Sigmoid colon (tissue), 7 donors: ENCODE measurements around the gene NRXN2. TPM values are rescaled to one million over a fixed set of nuclear protein-coding genes. Genes with fewer than 3 reads are reported as not detected.

Experiments used
- DNase-seq: peaks from one replicate; pipeline ENCODE4 v3.0.0-alpha.2; 2019
- H3K27ac ChIP-seq, 4 donors: fragments of 200-600 bp; sonication (generic); one replicate each; pipeline ENCODE4 v1.5.1; 2016 to 2019; ENCODE audit warnings: mild to moderate bottlenecking in 1 of 4
- H3K27me3 ChIP-seq, 3 donors: fragments of 200-600 bp; sonication (generic); one replicate each; pipeline ENCODE4 v1.5.1; 2019; ENCODE audit warnings: mild to moderate bottlenecking in 1 of 3
- H3K36me3 ChIP-seq, 4 donors: fragments of 200-600 bp; sonication (generic); one replicate each; pipeline ENCODE4 v1.5.1; 2016 to 2019
- H3K4me1 ChIP-seq, 4 donors: fragments of 200-600 bp; sonication (generic); one replicate each; pipeline ENCODE4 v1.5.1; 2017 to 2019
- H3K4me3 ChIP-seq, 4 donors: fragments of 200-600 bp; sonication (generic); one replicate each; pipeline ENCODE4 v1.5.1; 2017 to 2019; ENCODE audit warnings: mild to moderate bottlenecking in 2 of 4, moderate library complexity in 1 of 4
- H3K9me3 ChIP-seq, 4 donors: fragments of 200-600 bp in 3 of 4; sonication (generic) in 3 of 4; one replicate each; pipeline versions ENCODE4 v1.5.1 to v1.6.1; 2013 to 2019
- CTCF ChIP-seq, 4 experiments: fragments of 450-650 bp in 3 of 4; fragments of 200-600 bp in 1 of 4; IDR thresholded peaks; one replicate each; pipeline ENCODE4 v1.5.1; 2016 to 2019; ENCODE audit warnings: antibody characterized with exemption in 4 of 4, mild to moderate bottlenecking in 3 of 4, moderate library complexity in 2 of 4
- EP300 ChIP-seq, 4 donors: sonication (generic); formaldehyde crosslinking; IDR thresholded peaks; one replicate each; pipeline ENCODE4 v1.6.1; 2017; ENCODE audit warnings: antibody characterized with exemption in 4 of 4
- POLR2A ChIP-seq, 2 donors: fragments of 450-650 bp; IDR thresholded peaks; one replicate each; pipeline ENCODE4 v1.6.1; 2016; ENCODE audit warnings: antibody characterized with exemption in 2 of 2, mild to moderate bottlenecking in 2 of 2, moderate library complexity in 2 of 2
- POLR2AphosphoS5 ChIP-seq, 4 donors: sonication (generic); formaldehyde crosslinking; IDR thresholded peaks; one replicate each; pipeline ENCODE4 v1.6.1; 2017; ENCODE audit warnings: antibody characterized with exemption in 4 of 4
- WGBS, 2 donors: extraction: QIAGEN DNeasy Blood & Tissue Kit; methylation state at CpG; one replicate each; pipeline ENCODE4 v1.1.7; 2013; 5-methylcytosine and 5-hydroxymethylcytosine counted together
- intact Hi-C: fragments of 100-400 bp; cut with DNase I; formaldehyde crosslinking; loops from one replicate; pipeline ENCODE4 v1.15.1; 2023
- polyA plus RNA-seq, 3 donors: library from polyadenylated mRNA; stranded (reverse); fragments of 200-250 nt; gene quantifications; one replicate each; pipeline ENCODE4 v1.2.3, GENCODE V29; 2013
- total RNA-seq, 4 donors: library from RNA; depleted of rRNA; stranded (reverse); fragments of >200 nt; gene quantifications; one replicate each; pipeline ENCODE4 v1.1.0, GENCODE V29; 2016
- donor health status: healthy with polysubstance abuse.
- donor health status: Bipolar disorder and iron deficiency.
- donor health status: healthy.

The NRXN2 gene
- total and polyA plus RNA-seq, 7 donors: 0.23 to 20.5 (median 6.8) TPM

- Histone ChIP-seq H3K27me3 (peaks cover 3 to 37% (median 34%) of the 10 kb centered on the region in 3 donors), H3K9me3 (no peaks in the 10 kb centered on the region), H3K27ac (no peak overlapping the region), H3K36me3 (peaks cover 0 to 5% (median 0%) of the 10 kb centered on the region in 4 donors), H3K4me3 (no peak overlapping the region), H3K4me1 (peaks cover 0 to 7% (median 3%) of the 10 kb centered on the region in 4 donors)
- TF ChIP-seq POLR2A (IDR thresholded peaks at IDR 0.05) (no peak), EP300 (IDR thresholded peaks at IDR 0.05) (no peak), POLR2AphosphoS5 (IDR thresholded peaks at IDR 0.05) (no peak), CTCF (IDR thresholded peaks at IDR 0.05) (no peak)
- 56 to 64% methylated on average over 9 of the region's 9 CpGs for WGBS, 2 donors
- DNase-seq: no peak
- intact Hi-C loops: loop anchor here (1.0 to 5.0 kb wide), 2 partner anchors 36 to 172 kb away; no protein-coding TSS in a partner anchor
These were observed 1.2 kb upstream of the NRXN2 start for GRCh38 chr11:64723907-64724862.

- peaks cover 0 to 7% (median 3%) of the 10 kb centered on the region in 4 donors for H3K4me1 ChIP-seq
- peaks cover 3 to 54% (median 45%) of the 10 kb centered on the region in 3 donors for H3K27me3 ChIP-seq
- H3K9me3 ChIP-seq: no peaks in the 10 kb centered on the region
- WGBS, 2 donors: 12 to 13% methylated on average over 32 to 36 of the region's 36 CpGs
- TF ChIP-seq EP300 (IDR thresholded peaks at IDR 0.05): no peak
- TF ChIP-seq POLR2A (IDR thresholded peaks at IDR 0.05): no peak
- no peak for TF ChIP-seq CTCF (IDR thresholded peaks at IDR 0.05)
- TF ChIP-seq POLR2AphosphoS5 (IDR thresholded peaks at IDR 0.05): no peak
- DNase-seq: no peak
- H3K4me3 ChIP-seq: peak overlapping the region in 1 of 4 donors; percentile 66
- no peak overlapping the region for H3K27ac ChIP-seq
- H3K36me3 ChIP-seq: no peaks in the 10 kb centered on the region
- intact Hi-C loops: loop anchor here (1.0 to 5.0 kb wide), 2 partner anchors 34 to 170 kb away; no protein-coding TSS in a partner anchor
These were observed 594 bp downstream of the NRXN2 start for GRCh38 chr11:64722141-64723065.

GRCh38 chr11:64721359-64721699 is 1.7 kb downstream of the NRXN2 start:
- H3K27me3 ChIP-seq: peaks cover 9 to 65% (median 56%) of the 10 kb centered on the region in 3 donors
- intact Hi-C loops: loop anchor here (5.0 kb wide), 1 partner anchor 169 kb away; no protein-coding TSS in a partner anchor

More at GRCh38 chr11:64721359-64721699, 1.7 kb downstream of the NRXN2 start:
- 42 to 62% methylated on average over 3 of the region's 3 CpGs for WGBS, 2 donors
- no peak for TF ChIP-seq POLR2AphosphoS5 (IDR thresholded peaks at IDR 0.05)
- no peak for TF ChIP-seq POLR2A (IDR thresholded peaks at IDR 0.05)
- no peak for TF ChIP-seq EP300 (IDR thresholded peaks at IDR 0.05)
- TF ChIP-seq CTCF (IDR thresholded peaks at IDR 0.05): no peak
- H3K27ac ChIP-seq: no peak overlapping the region
- H3K36me3 ChIP-seq: no peaks in the 10 kb centered on the region
- no peak for DNase-seq
- peaks cover 0 to 7% (median 3%) of the 10 kb centered on the region in 4 donors for H3K4me1 ChIP-seq
- H3K4me3 ChIP-seq: no peak overlapping the region
- H3K9me3 ChIP-seq: no peaks in the 10 kb centered on the region
